ENCODE data around the gene NRP1. TPM values are rescaled to one million over a fixed set of nuclear protein-coding genes. Genes with fewer than 3 reads are reported as not detected.

The NRP1 gene
- polyA plus RNA-seq, 1 of the 3 experiments (the other 2 are of a cell fraction): 129 TPM

DNA sequence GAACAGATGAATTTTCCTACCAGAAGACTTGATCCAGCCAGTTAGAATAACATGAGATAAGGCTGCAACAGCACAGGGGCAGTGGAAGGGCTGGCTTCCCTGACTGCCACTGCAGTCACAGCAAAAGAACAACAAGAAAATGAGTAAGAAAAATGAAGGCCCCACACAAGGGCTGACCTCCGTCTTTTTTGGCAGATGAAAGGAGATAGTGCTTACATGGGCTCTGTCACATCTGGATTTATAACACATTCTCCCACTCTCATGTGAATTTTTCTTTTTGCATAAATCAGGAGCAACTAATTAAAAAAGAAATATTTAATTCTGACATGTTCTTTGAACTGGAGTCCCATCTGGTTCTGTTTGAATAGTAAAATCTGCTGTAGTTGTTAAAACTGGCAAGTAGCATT lies 99.6 kb downstream of the NRP1 start:
- H3K9me3 ChIP-seq: no peaks in the 10 kb centered on the region
- H3K36me3 ChIP-seq (replicated peaks in 1 of 2; ENCODE audit: control insufficient read depth in 1 of 2, insufficient read depth in 2 of 2, low read length in 1 of 2): peaks cover 0 to 50% of the 10 kb centered on the region in 2 experiments
- peaks cover 57% of the 10 kb centered on the region for H3K79me2 ChIP-seq (ENCODE audit: insufficient read depth)
- H2AFZ ChIP-seq (ENCODE audit: low read depth): no peak overlapping the region
- no peaks in the 10 kb centered on the region for H3K9me2 ChIP-seq
- WGBS (ENCODE audit: low lambda C conversion rate): 59% methylated on average over 1 of the region's 1 CpG
- peaks cover 9 to 48% of the 10 kb centered on the region in 2 experiments for H3K4me1 ChIP-seq (ENCODE audit: control insufficient read depth in 1 of 2, insufficient read depth in 2 of 2, low read depth in 1 of 2, low read length in 1 of 2)
- peak; percentile 28 for DNase-seq
- POLR2A ChIA-PET: no interaction called here
- H3K4me2 ChIP-seq: no peak overlapping the region
- H3F3A ChIP-seq (replicated peaks; ENCODE audit: insufficient read depth): peaks cover 31% of the 10 kb centered on the region
- CTCF ChIA-PET: interaction anchor here (0.9 kb wide), 1 partner anchor 15 kb away, joined by 3 read pairs; no protein-coding TSS in a partner anchor
- H4K20me1 ChIP-seq (ENCODE audit: insufficient read depth): no peaks in the 10 kb centered on the region
- no peak for TF ChIP-seq FOXM1 (IDR thresholded peaks at IDR 0.05; ENCODE audit: low read depth)
- TF ChIP-seq CTCF (IDR thresholded peaks at IDR 0.05): no peak
- TF ChIP-seq, protein P1, sequence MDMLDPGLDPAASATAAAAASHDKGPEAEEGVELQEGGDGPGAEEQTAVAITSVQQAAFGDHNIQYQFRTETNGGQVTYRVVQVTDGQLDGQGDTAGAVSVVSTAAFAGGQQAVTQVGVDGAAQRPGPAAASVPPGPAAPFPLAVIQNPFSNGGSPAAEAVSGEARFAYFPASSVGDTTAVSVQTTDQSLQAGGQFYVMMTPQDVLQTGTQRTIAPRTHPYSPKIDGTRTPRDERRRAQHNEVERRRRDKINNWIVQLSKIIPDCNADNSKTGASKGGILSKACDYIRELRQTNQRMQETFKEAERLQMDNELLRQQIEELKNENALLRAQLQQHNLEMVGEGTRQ (IDR thresholded peaks at IDR 0.05; ENCODE audit: borderline replicate concordance, low read depth, low read length): no peak
- 0 out of 2 replicates have a peak, but pooled peaks have one; percentile 23 for TF ChIP-seq MXI1 (IDR thresholded peaks at IDR 0.05; ENCODE audit: low read depth, low read length)
- TF ChIP-seq GATA2 (CRISPR knock-in tag; IDR thresholded peaks at IDR 0.05): 0 out of 2 replicates have a peak, but pooled peaks have one; percentile 14
- TF ChIP-seq MEF2A (IDR thresholded peaks at IDR 0.05; ENCODE audit: borderline replicate concordance, low read depth): no peak
- no peak overlapping the region for H3K4me3 ChIP-seq (ENCODE audit: low read depth in 2 of 2, low read length in 1 of 2)
- H3K27ac ChIP-seq (ENCODE audit: low read depth in 2 of 2, low read length in 1 of 2): peak overlapping the region; percentile 76 to 92
- H3K9ac ChIP-seq: no peak overlapping the region
- no peaks in the 10 kb centered on the region for H3K27me3 ChIP-seq (ENCODE audit: insufficient read depth)

- 88% methylated on average over 3 of the region's 3 CpGs for WGBS (ENCODE audit: low lambda C conversion rate)
- ChIA-PET POLR2A (no interaction called here), CTCF (interaction anchor here (0.9 kb wide), 1 partner anchor 16 kb away, joined by 3 read pairs; no protein-coding TSS in a partner anchor)
- Histone ChIP-seq H3K9ac (peak overlapping the region; percentile 3; the same call in 1 of the 2 replicates), H3K27me3 (ENCODE audit: insufficient read depth) (no peaks in the 10 kb centered on the region), H3K9me2 (no peaks in the 10 kb centered on the region), H3K9me3 (no peaks in the 10 kb centered on the region), H4K20me1 (ENCODE audit: insufficient read depth) (no peaks in the 10 kb centered on the region), H3K4me2 (no peak overlapping the region), H3F3A (replicated peaks; ENCODE audit: insufficient read depth) (peaks cover 21% of the 10 kb centered on the region), H3K27ac (ENCODE audit: low read depth in 2 of 2, low read length in 1 of 2) (peak overlapping the region in 1 of 2 experiments; percentile 27; a peak in 2 of 4 replicates), H2AFZ (ENCODE audit: low read depth) (no peak overlapping the region), H3K4me3 (ENCODE audit: low read depth in 2 of 2, low read length in 1 of 2) (no peak overlapping the region), H3K79me2 (ENCODE audit: insufficient read depth) (peaks cover 63% of the 10 kb centered on the region), H3K4me1 (ENCODE audit: control insufficient read depth in 1 of 2, insufficient read depth in 2 of 2, low read depth in 1 of 2, low read length in 1 of 2) (peaks cover 9 to 45% of the 10 kb centered on the region in 2 experiments), H3K36me3 (replicated peaks in 1 of 2; ENCODE audit: control insufficient read depth in 1 of 2, insufficient read depth in 2 of 2, low read length in 1 of 2) (peaks cover 0 to 47% of the 10 kb centered on the region in 2 experiments)
- DNase-seq: no peak
- TF ChIP-seq FOXJ3 (CRISPR knock-in tag; IDR thresholded peaks at IDR 0.05) (no peak), POLR2AphosphoS5 (IDR thresholded peaks at IDR 0.05; ENCODE audit: low read depth, low read length) (no peak), TEAD4 (IDR thresholded peaks at IDR 0.05; ENCODE audit: borderline replicate concordance, insufficient read depth) (no peak), ZBTB33 (IDR thresholded peaks at IDR 0.05; ENCODE audit: borderline replicate concordance, low read depth) (no peak), CTCF (IDR thresholded peaks at IDR 0.05) (no peak)
- TF ChIP-seq, protein P2, sequence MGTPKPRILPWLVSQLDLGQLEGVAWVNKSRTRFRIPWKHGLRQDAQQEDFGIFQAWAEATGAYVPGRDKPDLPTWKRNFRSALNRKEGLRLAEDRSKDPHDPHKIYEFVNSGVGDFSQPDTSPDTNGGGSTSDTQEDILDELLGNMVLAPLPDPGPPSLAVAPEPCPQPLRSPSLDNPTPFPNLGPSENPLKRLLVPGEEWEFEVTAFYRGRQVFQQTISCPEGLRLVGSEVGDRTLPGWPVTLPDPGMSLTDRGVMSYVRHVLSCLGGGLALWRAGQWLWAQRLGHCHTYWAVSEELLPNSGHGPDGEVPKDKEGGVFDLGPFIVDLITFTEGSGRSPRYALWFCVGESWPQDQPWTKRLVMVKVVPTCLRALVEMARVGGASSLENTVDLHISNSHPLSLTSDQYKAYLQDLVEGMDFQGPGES (IDR thresholded peaks at IDR 0.05; ENCODE audit: low read depth, low read length): no peak
- TF ChIP-seq, protein P3, sequence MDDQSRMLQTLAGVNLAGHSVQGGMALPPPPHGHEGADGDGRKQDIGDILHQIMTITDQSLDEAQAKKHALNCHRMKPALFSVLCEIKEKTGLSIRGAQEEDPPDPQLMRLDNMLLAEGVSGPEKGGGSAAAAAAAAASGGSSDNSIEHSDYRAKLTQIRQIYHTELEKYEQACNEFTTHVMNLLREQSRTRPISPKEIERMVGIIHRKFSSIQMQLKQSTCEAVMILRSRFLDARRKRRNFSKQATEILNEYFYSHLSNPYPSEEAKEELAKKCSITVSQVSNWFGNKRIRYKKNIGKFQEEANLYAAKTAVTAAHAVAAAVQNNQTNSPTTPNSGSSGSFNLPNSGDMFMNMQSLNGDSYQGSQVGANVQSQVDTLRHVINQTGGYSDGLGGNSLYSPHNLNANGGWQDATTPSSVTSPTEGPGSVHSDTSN (IDR thresholded peaks at IDR 0.05): no peak
These were observed 100.8 kb downstream of the NRP1 start for GRCh38 chr10:33233635-33234034.

All from SK-N-SH (cell line).